ENCODE measurements around the gene AGBL1.
"Not testable (repeated sequence)": the region's sequence is repeated elsewhere in the genome, so short reads cannot be mapped to it uniquely, and the experiment has no call there.

AGBL1 gene

GRCh38 chr15:86846036-86846435 lies 766.4 kb downstream of the AGBL1 start:
- no peak for DNase-seq

DNA sequence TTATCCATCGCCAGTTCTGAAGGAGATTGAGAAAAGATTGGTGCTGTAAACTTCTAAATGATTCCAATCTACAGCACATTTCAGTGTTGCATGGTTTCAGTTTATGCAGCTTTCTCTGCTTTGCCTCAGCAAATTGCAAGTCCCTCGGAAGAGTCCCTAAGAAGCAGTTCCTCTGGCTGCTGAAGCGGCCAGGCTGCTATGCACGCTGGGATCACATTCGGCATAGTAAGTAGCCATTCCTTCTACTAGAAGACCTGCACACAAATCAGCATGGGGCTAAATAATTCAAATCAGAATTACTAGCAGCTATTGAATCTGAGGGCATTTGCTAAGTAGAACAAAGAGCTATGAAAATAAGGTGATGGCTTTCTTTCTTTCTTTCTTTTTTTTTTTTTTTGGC lies 769.5 kb downstream of the AGBL1 start:
- DNase-seq, result no peak

GRCh38 chr15:86849558-86850285 lies 770.1 kb downstream of the AGBL1 start:
- no peak for DNase-seq

DNA sequence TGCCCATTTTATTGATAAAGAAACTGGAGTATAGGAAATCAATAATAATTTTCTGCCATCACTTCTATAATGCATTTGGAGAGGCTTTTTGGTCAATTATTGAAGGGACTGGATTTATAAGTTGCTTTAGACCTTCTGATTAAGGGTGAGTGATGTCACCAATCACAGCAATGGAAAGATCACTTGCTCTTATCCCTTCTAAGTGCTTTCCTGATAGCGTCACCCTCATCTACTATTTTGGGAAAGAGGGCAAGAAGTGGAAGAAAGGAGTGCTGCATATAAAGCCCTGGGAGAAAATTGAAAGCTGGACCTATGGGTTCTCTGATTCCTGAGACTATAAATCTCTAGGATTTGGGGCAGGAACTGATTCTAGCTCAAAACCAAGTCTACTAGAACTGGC lies 771.3 kb downstream of the AGBL1 start:
- no peak for DNase-seq

- no peak for DNase-seq
These were observed 773.1 kb downstream of the AGBL1 start for GRCh38 chr15:86852741-86853140.

DNA sequence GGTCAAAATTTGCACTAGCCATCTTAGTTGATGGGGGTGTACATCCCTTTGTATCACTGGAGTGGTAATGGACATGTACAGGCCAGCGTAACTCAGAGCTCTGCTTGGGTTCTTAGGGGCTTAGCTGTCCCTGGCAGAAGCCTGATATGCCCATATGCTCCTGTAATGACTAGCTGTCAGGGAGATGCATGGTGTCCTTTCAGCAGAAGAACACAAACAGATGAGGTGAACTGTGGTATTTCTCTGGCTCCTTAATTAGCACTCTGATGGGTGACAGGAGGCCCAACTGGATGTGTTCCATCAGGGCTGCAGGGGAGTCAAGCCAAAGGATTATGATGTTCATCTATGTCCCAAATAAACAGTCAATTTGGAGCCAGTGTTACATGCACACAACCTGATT lies 774.5 kb downstream of the AGBL1 start:
- DNase-seq, result no peak

DNA sequence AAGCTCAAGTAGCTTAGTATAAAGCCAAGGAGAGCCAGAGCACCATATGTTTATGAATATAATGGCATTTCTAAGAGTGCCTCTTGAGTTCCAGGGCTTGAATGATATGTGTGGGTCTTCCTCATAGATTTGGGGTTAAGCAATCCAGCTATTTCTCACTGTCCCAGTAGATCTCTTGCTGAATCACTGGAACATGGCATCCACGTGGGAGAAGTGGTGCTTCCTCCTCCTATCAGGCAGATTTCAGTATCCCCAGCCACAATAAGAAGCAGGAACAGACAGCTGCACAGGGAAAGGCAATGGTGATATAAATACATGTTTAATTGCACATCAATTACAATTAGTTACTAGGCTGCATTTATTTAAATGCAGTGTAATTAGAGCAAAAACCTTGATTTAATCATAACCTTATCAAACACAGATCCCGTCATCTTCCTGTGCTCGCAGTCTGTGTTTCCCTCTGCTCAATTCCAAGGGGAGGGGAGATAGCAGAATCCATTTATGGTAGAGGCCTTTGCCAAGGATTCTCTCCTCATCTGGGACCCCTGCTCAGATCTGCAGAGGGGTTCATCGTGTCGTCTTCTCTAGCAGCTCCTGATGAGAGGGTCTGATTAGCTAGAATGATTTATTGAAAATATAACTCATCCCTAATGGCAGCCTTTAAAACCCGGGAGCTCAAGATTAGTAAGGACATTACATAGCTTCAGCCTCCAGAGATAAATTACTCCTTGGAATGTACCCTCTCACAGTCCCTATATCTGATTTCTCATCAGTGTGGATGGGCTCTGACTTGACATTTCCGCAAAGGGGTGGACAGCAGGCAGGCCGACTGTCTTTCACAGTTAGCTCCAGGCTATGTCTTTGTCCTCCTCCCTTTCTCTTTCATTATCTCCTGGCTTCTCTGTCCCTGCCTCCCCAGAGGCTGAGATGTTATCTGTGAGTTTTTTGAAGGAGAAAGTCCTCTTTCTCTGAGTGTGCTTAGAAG lies 775.9 kb downstream of the AGBL1 start:
- DNase-seq, result no peak

DNA sequence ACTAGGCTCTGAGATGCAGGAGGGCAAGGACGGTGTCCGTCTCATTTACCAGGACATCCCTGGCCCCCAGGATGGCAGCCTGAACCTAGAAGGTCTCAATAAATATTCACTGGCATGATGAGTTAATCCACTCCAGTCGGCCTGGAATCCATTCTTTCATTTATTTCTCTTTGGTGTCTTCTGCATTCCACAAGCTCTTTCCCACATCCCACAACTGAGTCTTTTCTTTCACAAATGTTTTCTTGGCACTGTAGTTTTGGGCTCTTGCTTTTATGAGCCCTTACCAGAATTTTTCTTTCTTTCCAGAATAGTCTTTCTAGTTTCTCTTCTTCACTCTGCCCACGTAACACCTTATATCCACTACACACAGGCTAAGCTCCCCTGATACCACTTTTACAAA lies 778.0 kb downstream of the AGBL1 start:
- DNase-seq, result no peak

GRCh38 chr15:86863226-86863915 lies 783.7 kb downstream of the AGBL1 start:
- no peak for DNase-seq

DNA sequence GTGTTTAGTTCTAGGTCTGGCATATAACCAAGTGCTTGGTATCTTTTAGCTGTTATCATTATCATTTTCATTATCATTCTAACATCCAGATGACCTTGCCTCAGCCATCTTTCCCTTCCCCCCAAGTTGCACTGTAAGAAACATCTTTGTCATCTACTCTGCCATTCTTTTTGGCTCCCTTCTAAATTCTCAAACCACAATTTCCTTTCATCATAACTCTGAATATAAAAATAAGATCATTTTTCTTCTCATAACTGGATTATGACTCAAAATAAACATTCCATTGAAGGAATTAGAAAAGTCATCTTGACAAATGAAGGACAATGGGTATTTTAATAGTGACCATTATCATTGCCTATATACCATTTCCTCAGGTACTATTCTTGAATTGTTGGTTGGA lies 786.2 kb downstream of the AGBL1 start:
- no peak for DNase-seq

- no peak for DNase-seq
These were observed 791.2 kb downstream of the AGBL1 start for GRCh38 chr15:86870846-86871245.

DNA sequence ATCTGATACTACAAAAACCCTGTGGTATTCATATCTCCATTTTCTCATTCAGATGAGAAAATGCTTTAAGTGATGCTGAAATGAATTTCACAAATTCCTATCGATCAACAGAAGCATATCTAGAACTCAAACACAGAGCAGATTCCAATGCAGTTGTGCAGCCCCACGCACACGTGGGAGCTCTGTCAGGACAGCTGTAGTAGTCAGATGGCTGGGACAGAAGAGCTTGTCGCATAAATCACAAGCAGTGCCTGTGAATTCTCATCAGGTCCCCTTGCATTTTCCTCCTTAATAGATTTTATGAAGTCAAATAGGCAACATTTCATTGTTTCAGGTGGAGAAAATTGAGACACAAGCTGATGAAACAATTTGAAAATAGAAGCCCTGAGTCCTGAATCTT lies 792.3 kb downstream of the AGBL1 start:
- DNase-seq, result no peak

DNA sequence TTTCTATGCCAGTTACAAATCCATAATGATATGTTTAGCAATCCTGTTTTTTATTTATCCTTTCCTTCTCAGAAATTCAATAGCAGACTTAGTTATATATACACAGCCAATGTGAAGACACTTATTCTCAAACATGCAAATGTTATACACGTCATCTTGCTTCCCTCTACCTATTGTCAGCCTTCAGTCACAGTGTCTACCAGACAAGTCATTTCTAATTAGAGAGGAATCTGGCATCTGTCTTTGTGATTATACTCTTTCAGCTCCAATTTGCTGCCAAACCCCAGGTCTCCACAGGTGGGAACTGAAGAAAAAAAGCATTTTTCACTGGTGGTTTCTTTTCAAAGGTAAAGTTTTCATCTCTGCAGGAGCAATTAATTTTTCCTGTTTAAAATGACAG lies 793.1 kb downstream of the AGBL1 start:
- DNase-seq, result no peak

DNA sequence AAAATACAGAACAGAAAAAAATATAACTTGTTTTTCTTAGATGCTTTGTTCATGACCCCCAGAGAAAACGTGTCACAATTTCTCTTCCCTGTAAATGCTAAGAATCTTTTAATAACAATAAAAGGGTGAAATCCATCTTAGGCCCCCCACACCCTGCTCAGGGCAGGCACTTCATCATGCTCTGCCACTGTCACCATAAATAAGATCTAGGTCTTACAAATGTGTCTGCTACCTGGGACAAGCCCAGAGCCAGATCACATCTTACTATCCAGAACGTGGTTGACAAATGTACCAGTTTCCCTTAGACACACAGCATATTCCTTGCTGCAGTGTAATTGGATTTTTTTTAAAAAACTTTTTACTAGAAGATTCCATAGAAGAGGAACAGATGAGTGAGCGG lies 795.4 kb downstream of the AGBL1 start:
- no peak for DNase-seq

- DNase-seq, result no peak
These were observed 796.8 kb downstream of the AGBL1 start for GRCh38 chr15:86876387-86876944.

DNA sequence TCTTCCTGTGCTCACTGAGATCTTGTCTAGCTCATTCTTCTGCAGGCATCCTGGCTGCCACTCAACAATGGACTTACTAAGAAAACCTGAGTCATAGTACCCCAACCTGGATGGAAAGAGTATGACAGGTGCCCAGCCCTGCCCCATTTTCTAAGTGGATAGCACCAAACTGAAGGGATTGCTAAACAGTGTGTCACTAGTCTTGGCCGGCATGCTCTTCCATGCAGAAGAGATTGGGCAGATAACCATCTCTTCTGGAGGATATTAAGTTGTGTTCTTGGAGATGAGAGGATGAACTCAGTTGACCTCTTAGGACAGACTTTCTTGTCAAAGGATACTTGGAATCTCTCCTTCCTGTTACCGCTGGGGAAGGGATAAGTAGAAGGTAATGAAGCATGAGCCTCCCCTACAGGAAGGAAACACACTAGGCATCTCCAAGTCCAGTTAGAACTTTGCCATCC lies 797.5 kb downstream of the AGBL1 start:
- no peak for DNase-seq

GRCh38 chr15:86878844-86879243 lies 799.2 kb downstream of the AGBL1 start:
- DNase-seq, result not testable (repeated sequence)

GRCh38 chr15:86879250-86880229 lies 799.9 kb downstream of the AGBL1 start:
- no peak for DNase-seq

GRCh38 chr15:86885616-86886015 lies 805.9 kb downstream of the AGBL1 start:
- no peak for DNase-seq

- DNase-seq, result no peak
These were observed 813.2 kb downstream of the AGBL1 start for GRCh38 chr15:86892774-86893449.

DNA sequence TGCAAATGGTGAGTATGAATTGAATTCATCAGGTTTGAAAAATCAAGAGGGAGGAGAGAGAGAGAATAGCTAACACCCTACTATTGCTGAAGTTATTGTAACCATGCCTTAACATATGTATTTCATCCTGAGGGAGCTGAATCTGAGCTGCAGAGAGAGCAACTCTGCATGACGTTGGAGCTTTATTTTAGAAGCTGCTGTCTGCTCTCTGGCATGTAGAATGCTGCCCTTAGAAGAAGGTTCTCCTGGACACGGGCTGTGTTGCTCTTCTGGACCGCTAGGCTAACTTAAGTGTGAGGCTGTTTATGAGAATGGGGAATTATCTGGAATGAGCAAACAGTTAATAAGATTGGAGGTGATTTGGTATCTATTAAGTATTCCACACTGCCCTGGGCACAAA lies 814.6 kb downstream of the AGBL1 start:
- DNase-seq, result no peak

Data from NCI-H1436 treated with DMSO at 0.1 percent for 48 hours (cell line).